GM21381 (cell line): ENCODE data around the gene VAPA.
"Not testable (repeated sequence)": the region's sequence is repeated elsewhere in the genome, so short reads cannot be mapped to it uniquely, and the experiment has no call there.

Experiments used
- ATAC-seq: cut with Tn5 transposase; IDR thresholded peaks from one replicate; pipeline ENCODE4 v1.9.1; 2021; ENCODE audit warnings: mild to moderate bottlenecking, moderate library complexity; ENCODE audit not compliant: unreplicated experiment

The VAPA gene

GRCh38 chr18:9912285-9912684, 1.5 kb upstream of the VAPA start:
- not testable (repeated sequence) for ATAC-seq

DNA sequence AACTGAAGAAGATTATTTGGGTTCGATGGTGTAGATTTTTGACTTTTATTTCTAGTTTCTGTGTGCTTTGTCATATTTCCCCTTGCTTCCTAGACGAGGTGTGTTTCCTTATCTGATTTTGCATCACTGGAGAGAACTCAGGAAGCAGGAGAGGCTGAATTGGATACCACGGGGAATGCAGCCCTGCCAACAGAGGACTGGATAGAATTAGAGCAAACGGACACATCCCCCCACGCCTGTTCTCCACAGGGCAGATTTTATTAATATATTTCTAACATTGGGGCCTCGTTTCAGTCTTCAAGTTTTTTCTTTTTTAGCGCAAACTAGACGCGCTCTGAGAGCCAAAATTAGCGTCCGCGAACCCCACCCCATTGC, 678 bp upstream of the VAPA start:
- ATAC-seq = no peak

DNA sequence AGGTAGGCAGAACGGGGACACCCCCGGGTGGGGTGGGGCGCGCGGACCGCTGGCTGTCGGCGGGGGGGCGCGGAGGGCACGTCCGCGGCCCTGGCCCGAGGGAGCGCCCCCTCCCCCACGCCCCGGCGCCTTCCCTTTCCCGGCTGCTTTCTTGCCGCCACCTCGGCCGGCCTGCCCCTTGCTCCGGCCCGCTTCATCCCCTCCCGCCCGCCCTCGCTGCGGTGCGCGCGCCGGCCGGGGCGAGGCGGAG, 443 bp downstream of the VAPA start:
- ATAC-seq = no peak

GRCh38 chr18:9914584-9915290, 921 bp downstream of the VAPA start:
- ATAC-seq = peak; percentile 32

- ATAC-seq = no peak
Measured at GRCh38 chr18:9915291-9916076, 1.7 kb downstream of the VAPA start.

DNA sequence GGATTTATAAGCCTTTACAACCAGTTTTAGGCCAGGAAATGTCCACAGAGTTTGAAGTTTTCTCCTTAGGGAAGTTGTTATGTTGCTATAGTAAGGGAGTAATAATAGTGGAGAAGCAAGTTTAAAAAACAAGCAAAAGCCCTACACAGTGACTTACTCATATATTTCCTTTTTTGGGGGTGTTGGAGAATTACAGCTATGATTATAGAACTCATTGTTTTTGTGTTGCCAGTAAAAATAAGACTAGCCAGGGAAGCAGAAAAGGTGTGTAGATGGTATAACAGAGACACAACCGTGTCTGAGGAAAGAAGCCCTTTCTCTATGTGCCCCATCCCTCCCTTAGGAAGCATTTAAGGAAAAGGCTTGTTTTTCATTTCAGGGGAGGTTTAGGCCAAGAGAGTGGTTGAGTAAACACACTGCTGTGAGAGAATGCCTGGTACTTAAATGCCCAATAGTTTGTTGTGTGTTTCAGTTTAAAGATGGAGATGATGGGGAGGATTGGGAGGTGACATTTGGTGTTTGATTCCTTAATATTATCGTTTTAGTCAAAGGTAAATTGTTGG, 2.3 kb downstream of the VAPA start:
- no peak for ATAC-seq

GRCh38 chr18:9916808-9917207, 3.0 kb downstream of the VAPA start:
- no peak for ATAC-seq

DNA sequence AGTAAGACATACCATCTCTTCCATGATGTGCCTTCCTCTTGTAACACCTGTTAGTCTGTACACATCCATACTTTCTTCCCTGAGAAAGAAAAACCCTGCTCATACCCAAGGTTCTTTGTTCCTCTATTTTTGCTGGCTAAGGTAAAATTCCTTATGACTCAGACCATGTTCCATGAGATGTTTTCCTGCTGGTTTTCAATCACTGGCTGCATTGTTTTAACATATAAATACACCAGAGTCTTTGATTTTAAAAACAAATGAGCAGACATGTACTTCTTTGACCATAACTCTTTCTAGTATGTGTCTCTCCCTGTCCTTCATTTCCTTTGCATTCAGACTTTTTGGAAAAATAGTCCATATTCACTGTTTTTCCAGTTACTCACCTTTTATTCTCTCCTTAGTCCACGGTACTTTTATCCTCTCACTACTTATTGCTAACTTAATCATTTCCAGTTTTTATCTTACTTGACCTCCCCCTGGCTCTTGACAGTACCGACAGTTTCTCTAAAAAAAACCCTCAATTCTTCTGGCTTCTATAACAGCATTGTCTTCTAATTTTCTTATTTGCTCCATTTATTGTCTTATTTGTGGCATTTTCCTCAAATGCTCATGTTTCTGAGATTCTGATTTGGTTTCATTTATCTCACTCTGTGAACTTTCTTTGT, 4.3 kb downstream of the VAPA start:
- no peak for ATAC-seq

DNA sequence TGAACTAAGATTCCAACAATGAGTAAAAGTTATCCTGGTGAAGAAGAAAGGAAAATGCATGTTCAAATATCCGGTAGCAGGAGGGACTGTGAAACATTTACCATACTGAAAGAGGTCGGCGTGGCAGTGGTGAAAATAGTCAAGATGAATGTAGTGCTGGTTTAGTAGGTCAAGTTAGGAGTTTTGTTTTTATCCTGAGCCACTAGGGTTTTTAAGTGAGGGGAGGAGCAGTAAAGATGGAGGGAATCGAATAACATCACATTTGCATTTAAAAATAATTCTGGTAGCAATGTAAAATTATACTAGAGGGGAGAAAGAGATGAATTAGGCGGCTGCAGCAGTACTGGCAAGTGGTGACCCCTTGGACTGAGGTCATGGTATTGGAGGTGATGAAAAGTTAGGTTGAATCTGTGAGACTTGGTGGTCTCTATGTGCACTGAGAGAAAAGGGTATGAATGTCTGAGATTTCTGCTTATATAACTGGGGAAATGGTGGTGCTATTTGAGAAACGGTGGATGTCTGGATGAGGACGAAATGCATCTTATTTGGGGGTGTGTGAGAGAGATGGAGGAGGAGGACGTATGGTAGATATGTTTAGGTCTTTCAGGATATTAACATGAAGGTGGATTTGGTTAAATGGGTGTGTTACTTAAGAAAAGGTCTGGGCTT, 5.9 kb downstream of the VAPA start:
- no peak for ATAC-seq

GRCh38 chr18:9922592-9923311, 8.9 kb downstream of the VAPA start:
- no peak for ATAC-seq

- ATAC-seq = no peak
Measured at GRCh38 chr18:9924371-9924943, 10.6 kb downstream of the VAPA start.

GRCh38 chr18:9925369-9925768, 11.6 kb downstream of the VAPA start:
- ATAC-seq = no peak

GRCh38 chr18:9925795-9926194, 12.0 kb downstream of the VAPA start:
- no peak for ATAC-seq

GRCh38 chr18:9926223-9926894, 12.5 kb downstream of the VAPA start:
- no peak for ATAC-seq

DNA sequence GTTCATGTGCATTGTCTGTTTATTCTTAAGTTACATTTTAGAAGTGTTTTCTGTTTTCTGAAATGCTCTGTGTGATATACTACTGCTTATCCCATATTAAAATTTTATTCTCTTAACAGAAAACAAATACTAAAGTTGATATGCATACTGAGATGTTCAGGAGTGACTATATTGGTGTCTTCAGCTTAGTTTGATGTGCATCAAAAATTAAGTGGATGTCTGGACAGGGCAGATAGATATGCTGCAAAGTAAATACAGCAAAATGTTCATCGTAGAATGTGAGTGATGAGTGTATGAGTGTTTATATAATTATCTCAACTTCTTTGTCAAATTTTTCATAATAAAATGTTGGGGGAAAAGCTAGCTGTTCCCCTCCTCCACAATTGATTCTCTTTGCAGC, 13.2 kb downstream of the VAPA start:
- ATAC-seq = no peak

GRCh38 chr18:9927392-9928063, 13.7 kb downstream of the VAPA start:
- ATAC-seq = no peak

- ATAC-seq = no peak
Measured at GRCh38 chr18:9928646-9929259, 14.9 kb downstream of the VAPA start.

- ATAC-seq = no peak
Measured at GRCh38 chr18:9930299-9930884, 16.6 kb downstream of the VAPA start.

- no peak for ATAC-seq
Measured at GRCh38 chr18:9931146-9931545, 17.3 kb downstream of the VAPA start.
